HG03025 (cell line): ENCODE results near the gene MEST.
"Not testable (repeated sequence)": the region's sequence is repeated elsewhere in the genome, so short reads cannot be mapped to it uniquely, and the experiment has no call there.

Experiments
- ATAC-seq: cut with Tn5 transposase; IDR thresholded peaks from one replicate; pipeline ENCODE4 v1.9.1; 2021; ENCODE audit warnings: mild to moderate bottlenecking, moderate library complexity; ENCODE audit not compliant: unreplicated experiment, low FRiP score

The MEST gene, protein sequence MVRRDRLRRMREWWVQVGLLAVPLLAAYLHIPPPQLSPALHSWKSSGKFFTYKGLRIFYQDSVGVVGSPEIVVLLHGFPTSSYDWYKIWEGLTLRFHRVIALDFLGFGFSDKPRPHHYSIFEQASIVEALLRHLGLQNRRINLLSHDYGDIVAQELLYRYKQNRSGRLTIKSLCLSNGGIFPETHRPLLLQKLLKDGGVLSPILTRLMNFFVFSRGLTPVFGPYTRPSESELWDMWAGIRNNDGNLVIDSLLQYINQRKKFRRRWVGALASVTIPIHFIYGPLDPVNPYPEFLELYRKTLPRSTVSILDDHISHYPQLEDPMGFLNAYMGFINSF

DNA sequence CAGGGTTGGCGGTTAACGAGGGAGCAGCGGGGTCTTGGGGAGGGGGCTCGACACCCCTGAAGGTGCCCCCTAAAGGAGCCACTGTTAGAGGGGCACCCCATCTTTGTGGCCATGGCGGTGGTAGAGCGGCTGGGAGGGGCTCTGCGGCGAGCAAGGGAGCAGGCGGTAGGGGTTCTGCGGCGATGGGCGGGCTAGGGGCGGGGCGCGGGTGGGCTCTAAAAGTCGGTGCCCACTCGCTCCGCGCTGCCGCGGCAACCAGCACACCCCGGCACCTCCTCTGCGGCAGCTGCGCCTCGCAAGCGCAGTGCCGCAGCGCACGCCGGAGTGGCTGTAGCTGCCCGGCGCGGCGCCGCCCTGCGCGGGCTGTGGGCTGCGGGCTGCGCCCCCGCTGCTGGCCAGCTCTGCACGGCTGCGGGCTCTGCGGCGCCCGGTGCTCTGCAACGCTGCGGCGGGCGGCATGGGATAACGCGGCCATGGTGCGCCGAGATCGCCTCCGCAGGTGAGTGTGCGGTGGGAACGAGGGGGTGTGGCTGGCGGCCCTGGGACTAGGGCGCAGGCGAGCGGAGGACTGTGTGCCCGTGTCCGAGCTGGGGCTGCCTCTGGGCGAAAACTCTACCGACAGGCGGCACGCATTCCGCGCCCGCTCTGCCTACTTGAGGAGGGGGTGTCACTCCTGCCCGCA lies at the start of gene MEST:
MEST (plus strand) TSS at position 245 of the 682 bp plus-strand sequence; CDS start at position 474, 229 bp downstream.
- no peak for ATAC-seq

DNA sequence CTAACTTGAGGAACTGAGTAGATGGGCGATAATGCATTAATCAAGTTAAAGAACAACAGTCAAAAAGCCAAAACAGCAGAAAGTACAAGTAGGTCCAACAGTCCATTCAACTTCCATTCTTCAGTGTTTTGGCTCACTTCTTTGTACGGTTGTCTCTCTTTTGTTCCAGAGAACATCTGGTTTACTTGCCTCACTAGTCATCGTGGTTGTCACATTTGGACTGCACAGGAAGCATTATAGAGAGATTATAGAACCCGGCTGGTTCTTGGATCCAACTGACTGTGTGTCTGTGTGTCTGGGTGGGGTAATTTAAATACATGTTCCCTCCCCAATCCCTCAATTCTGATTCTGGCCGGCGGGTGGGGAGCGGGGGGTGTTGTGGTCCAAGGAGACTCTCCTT lies 49.3 kb upstream of the MEST start:
- ATAC-seq: no peak

DNA sequence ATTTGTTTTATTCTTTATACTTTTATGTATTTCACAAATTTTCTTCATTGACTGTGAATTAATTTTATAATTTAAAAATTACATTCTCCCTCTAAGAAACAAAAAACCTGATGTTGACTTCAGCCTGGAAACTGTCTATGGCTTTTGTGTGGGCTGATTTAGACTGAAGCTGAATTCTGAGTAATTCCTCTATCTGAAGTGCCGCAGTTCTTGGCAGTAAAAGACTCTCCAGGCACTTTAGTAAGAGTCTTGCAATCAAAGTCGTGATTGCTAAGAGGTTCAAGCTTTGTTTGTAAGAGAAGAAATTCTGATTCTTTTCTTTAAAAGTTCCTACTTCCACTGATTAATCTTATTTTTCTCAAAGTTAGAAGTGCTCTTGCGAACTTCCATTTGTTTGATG lies 47.7 kb upstream of the MEST start:
- no peak for ATAC-seq

DNA sequence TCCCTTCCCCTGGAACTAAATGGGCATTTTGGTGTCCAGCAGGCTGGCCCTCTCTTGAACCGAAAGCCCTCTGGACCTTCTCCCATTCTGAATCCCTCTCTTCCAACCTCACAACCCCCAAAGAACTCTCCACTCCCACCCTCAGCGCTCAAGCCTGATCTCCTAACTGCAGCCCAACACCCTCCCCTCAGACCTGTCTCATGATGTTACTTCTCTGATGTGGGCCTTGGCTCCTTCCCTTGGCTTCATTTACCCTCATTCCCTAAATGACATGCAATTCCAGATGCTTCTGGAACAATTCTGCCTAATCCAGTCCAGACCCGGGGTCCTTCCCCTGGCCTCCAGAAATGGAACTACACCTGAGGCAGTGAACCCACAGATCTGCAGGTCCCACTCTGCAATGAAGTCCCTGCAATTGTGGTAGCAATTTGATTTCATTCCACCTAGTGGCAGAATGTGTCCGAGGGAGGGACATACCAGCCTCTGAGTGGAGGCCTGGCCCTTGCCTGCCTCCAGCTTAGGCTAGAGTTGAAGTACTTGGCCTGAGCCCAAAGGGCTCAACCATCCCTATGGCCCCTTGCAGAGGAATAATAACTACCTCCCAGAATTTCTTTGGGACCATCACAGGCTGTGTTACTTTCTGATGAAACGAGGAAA lies 47.0 kb upstream of the MEST start:
- no peak for ATAC-seq

DNA sequence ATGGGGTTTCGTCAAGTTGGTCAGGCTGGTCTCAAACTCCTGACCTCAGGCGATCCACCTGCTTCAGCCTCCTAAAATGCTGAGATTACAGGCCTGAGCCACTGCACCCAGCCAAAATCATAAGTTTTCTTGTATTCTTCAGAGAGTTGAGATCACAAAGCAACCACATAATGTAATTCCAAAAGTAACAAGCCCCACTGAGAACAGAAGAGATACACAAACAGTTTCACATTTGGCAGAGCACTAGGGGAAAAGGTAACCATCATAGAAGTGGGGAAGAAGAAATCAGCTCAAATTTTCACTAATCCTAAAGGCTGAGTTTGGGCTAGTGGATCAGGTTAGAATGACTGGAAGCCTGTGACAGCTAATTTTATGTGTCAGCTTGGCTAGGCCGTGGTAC lies 45.6 kb upstream of the MEST start:
- no peak for ATAC-seq

DNA sequence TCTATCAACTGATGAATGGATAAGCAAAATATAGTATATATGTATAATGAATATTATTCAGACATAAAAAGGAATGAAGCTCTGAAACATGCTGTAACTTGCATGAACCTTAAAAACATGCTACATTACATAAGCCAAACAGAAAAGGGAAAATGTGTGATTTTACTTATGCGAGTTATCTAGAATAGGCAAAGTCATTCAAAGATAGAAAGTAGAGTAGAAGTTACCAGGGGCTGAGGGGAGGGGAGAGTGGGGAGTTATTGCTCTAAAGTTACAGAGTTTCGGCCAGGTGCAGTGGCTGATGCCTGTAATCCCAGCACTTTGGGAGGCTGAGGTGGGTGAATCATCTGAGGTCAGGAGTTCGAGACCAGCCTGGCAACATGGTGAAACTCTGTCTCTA lies 40.5 kb upstream of the MEST start:
- not testable (repeated sequence) for ATAC-seq

DNA sequence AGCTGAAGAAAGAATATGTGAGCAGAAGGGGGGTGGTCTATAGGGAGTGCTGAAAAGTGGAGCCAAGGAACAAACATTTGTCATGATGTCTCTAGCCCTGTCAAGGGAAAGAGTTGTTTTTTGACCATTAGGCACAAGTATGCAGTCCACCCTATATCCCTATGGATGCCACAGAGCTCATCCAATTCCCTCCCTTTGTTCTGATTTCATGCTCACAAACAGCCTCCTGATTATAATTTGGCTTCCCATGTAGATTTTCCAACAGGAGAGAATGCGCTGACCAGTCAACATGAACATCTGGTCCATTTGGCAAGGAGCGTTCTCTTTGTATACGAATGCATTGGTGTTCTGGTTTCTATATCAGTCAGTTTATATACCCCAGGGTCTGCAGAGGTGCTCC lies 38.9 kb upstream of the MEST start:
- ATAC-seq: no peak

DNA sequence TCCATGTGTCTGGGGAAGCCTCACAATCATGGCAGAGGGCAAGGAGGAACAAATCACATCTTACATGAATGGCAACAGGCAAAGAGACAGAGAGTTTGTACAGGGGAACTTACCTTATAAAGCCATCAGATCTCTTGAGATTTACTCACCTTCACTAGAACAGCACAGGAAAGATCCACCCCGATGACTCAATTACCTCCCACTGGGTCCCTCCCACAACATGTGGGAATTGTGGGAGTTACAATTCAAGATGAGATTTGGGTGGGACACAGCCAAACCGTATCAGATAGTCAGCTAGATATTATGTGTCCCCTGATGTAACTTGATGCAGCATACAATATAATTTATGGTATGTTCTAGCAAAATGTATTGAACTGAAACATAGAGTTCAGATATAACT lies 36.9 kb upstream of the MEST start:
- no peak for ATAC-seq

DNA sequence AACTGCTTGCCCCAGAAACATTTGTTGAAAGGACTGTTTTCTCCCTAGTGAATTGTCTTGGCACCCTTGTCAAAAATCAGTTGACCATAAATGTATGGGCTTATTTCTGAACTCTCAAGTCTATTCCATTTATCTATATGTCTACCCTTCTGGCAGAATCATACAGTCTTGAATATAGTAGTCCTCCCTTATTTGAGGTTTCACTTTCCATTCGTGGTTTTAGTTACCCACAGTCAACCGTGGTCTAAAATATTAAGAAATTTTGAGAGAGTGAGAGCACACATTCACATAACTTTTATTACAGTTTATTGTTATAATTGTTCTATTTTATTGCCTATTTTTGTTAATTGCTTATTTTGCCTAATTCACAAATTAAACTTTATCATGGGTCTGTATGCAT lies 33.6 kb upstream of the MEST start:
- ATAC-seq: no peak

DNA sequence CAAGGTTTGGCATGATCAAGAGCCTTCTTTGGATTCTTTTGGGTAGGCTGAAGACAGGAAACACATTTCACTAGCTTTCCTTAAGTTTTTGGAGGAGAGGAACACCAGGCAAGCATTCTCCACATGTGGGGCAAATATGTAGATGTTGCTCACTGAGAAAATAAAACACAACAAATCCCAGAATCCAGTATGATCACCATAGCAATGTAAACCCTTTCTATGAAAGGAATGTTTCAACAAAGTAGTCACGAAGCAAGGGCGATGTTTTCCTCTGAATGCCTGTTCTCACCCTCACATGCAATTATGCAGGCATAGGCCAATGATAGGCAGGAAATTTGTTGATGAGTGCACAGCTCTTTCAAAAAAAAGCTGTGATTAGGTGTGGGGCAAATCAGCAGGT lies 30.6 kb upstream of the MEST start:
- ATAC-seq: no peak

DNA sequence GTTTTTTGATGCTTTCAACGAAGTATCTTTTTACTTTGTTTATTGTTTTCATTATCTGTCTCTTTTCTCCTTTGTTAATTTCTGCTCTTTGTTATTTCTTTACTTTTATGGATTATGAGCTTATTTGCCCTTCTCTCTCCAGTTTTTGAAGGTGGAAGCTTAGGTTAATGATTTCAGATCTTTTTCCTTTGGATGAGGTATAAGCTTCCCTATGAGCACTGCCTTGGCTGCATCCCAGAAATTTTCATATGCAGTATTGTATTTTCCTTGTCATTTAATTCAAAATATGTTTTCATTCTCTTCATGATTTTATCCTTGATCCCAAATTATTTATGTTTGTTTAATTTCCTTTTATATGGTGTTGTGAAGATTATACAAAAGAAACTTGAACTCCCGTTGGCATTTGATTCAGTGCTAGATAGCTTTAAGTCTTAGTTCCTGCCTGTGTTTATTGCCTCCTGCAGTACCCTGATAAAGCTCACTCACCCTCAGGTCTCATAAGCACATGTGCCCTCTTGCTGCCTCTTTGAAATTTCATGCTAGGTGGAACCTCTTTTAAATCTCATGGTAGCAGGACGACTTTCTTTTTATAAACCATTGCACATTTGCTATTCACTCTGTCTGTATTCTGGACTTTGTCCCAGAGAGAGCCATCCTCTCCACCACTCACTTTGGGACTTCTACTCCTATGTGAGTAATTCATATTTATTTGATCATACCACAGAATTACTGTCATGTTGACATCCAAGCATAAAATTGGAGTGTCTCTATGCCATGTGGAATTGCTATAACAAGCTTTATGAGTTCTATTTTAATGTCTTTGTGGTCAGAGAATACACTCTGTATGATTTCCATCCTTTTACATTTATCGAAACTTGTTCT lies 28.1 kb upstream of the MEST start:
- no peak for ATAC-seq

DNA sequence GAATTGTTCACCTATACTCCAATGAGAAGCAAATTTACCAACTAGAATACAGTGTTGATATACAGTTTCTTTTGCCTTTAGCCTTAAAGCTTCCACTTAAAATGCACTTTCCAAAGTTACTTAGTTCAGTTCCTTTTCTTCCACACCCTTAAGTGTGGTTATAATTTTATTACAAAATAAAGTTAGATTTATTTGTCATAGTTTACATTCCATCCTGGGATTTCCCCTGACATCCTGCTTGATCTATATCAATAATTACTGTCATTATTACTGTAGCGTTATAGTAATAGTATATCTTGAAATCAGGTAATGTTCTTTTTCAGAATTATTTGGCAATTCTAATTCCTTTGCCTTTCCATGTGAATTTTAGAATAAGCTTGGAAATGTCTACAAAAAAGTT lies 23.3 kb upstream of the MEST start:
- ATAC-seq: no peak

DNA sequence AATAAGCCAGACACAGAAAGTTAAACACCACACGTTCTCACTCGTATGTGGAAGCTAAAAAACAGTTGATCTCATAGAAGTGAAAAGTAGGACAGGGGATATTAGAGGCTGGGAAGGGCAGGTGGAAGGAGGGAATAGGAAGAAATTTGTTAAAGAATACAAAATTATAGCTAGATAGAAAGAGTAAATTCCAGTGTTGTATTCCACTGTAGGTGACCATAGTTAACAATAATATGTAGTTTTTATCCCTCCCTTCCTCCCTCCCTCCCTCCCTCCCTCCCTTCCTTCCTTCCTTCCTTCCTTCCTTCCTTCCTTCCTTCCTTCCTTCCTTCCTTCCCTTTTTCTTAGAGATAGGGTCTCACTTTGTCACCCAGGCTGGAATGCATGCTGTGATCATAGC lies 19.9 kb upstream of the MEST start:
- no peak for ATAC-seq

DNA sequence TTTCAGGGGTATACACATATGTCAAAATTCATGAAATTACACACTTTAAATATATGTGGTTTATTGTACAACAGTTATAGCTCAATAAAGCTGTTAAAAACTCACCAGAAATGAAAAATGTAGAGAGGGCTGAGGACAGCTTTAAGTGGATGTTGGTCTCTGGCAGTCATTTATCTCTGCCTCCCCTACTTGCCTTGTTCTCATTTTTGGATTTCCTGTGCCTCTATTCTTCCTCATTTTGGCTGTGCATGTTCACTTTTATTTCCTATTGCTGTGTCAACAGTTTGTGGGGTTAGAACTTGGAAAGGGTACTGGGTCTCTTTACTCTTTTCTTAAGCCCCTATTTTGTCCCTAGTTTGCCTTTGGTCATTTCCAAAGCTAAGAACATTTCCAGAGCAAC lies 18.6 kb upstream of the MEST start:
- ATAC-seq: no peak

DNA sequence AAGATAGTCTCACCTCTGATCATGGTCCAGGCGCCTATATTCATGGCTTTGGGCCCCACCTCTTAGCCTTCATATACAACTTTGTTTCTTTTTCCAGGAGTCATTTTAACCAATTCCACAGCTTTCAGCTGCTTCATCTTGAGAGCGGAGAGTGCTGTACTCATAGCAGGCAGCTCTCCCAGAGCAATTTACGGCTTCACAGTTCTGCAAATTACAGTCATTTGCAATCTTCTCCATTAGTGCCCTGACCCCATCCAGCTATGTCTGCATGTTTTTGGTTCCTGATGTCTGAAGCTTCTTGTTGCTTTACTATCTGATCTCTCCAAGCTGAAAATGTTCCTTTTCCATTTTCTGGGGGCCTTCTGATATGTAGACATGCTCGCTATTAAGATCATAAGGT lies 18.0 kb upstream of the MEST start:
- ATAC-seq: no peak

DNA sequence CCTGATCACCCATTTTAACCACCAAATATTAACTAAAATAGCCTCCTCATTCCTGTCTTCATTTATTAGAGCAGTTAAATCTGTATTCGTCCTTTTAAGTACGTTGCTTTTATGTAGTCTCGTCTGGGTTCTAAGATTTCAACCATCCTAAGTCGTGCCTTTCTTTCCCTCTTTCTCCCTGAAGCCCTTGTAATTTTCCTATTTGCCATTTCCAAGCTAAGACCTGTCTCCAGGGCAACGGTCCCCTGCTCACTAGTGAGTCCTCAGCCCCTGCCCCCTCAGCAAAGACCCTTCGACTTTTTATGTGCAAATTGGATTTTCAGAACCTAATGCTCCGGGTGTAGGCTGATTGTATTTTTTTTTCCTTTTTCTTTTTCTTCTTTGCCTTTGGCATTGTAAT lies 16.1 kb upstream of the MEST start:
- no peak for ATAC-seq

DNA sequence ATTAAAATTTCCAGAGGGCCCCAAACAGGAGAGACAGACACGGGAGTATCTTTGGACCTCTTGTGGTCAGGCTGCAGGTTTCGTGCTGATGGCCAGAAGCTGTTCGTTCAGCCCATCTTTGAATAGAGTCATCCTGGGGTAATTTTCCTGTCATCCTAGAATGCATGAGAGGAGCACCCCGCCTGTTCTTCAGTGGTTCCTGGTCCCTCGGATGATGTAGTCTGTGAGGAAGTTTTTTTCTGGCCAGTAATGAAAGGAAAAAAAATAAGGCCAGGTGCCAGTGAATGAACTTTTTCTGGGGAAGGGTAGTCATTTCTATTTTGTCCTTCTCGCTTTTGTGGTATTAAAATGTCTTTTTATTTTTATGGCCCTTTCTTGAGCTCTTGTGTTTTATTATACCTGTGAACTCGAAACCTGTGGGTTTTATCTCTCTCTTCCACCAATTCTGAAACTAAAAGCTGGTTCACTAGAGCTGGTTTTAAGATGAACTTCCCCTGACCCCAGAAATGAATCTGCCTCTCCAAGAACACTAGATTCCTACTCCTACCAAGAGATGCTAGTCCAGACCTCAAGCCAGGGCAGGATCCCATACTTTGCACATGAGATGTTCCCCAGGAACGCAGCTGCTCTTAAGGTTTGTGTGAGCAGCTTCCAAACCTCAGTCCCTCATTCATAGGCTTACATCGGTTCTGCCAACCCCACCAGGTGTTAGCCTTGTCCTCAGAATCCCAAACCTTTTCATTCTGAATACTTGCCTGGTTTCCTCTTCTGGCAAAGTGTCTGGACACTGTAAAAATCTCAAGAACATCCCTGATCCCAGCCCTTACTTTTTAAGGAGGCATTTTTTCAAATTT lies 15.4 kb upstream of the MEST start:
- peak; percentile 82 for ATAC-seq

DNA sequence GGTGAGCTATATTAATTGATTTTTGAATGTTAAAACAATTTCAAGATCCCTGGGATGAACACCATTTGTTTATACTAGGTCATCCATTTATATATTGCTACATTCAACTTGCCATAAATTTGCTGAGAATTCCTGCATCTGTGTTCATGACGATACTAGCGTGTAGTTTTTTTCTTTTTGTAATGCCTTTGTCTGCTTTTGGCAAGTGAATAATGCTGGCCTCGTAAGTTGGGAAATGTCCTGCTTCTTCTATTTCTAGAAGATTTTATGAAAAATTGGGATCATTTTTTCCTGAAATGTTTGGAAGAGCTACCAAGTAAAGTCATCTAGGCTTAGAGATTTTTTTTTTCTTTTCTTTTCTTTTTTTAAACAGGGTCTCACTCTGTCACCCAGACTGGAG lies 12.9 kb upstream of the MEST start:
- no peak for ATAC-seq

DNA sequence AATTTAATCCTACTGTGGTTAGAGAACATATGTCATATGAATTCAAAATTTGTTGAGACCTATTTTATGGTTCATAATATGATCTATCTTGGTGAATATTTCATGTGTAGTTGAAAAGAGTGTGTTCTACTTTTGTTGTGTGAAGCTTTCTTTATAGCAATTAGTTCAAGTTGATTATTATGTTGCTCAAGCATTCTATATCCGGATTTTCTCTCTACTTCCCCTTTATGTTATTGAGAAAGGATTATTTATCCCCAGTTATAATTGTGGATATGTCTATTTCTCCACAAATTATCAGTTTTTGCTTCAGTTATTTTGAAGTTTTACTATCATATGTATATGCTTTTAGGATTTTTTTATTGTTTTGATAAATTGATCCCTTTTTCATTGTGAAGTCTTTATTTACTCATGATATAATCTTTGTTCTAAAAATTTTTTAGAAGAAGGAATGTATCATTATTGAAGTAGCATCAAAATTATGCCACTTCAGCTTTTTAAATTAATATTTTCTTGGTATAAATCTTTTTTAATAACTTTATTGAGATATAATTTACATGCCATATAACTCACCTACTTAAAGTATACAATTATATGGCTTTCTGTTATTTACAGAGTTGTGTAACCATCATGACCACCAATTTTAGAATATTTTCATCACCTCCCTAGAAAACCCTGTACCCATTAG lies 12.0 kb upstream of the MEST start:
- no peak for ATAC-seq
